Neural cell (in vitro differentiated cells): ENCODE results near the gene ETV6. TPM values are rescaled to one million over a fixed set of nuclear protein-coding genes. Genes with fewer than 3 reads are reported as not detected.

Experiments
- H2AFZ ChIP-seq: fragments of 200-600, 300-800 bp; sonication (generic), shearing (Covaris generic); 2 replicates; pipeline ENCODE4 v1.6.0; 2014; ENCODE audit warnings: low read depth, mild to moderate bottlenecking, antibody characterized with exemption, low read length, moderate library complexity
- H3F3A ChIP-seq: fragments of 200-600 bp; shearing (Covaris generic); 2 replicates; pipeline ENCODE4 v1.6.1; 2016; ENCODE audit warnings: mild to moderate bottlenecking, moderate library complexity, mixed read lengths, antibody characterized with exemption, low read length; ENCODE audit not compliant: insufficient read depth, poor library complexity, severe bottlenecking
- H3K27ac ChIP-seq: fragments of 200-600, 300-800 bp; sonication (generic), shearing (Covaris generic); 2 replicates; pipeline ENCODE4 v1.5.1; 2014; ENCODE audit warnings: mild to moderate bottlenecking, low read length, moderate library complexity
- H3K27me3 ChIP-seq: fragments of 300-800, 200-600 bp; sonication (generic), shearing (Covaris generic); 2 replicates; pipeline ENCODE4 v1.6.0; 2014; ENCODE audit warnings: mild to moderate bottlenecking, low read depth, low read length, moderate library complexity; ENCODE audit not compliant: insufficient read depth
- H3K36me3 ChIP-seq: fragments of 300-800, 200-600 bp; sonication (generic), shearing (Covaris generic); 2 replicates; pipeline ENCODE4 v1.5.1; 2014; ENCODE audit warnings: mild to moderate bottlenecking, antibody characterized with exemption, low read length, moderate library complexity; ENCODE audit not compliant: insufficient read depth
- H3K4me2 ChIP-seq: fragments of 300-800, 200-600 bp; sonication (generic), shearing (Covaris generic); 2 replicates; pipeline ENCODE4 v1.6.0; 2014; ENCODE audit warnings: mild to moderate bottlenecking, low read length
- H3K4me3 ChIP-seq: fragments of 300-800, 200-600 bp; sonication (generic), shearing (Covaris generic); 2 replicates; pipeline ENCODE4 v1.5.1; 2014; ENCODE audit warnings: mild to moderate bottlenecking, low read length, moderate library complexity
- H3K79me2 ChIP-seq: fragments of 200-600 bp; shearing (Covaris generic); replicated peaks from 2 replicates; pipeline ENCODE4 v1.6.0; 2014; ENCODE audit warnings: mild to moderate bottlenecking, low read length, moderate library complexity; ENCODE audit not compliant: insufficient read depth
- H3K9ac ChIP-seq: fragments of 300-800, 200-600 bp; sonication (generic), shearing (Covaris generic); 2 replicates; pipeline ENCODE4 v1.6.1; 2016; ENCODE audit warnings: mild to moderate bottlenecking, low read length, mixed read lengths
- H3K9me2 ChIP-seq: fragments of 200-600 bp; shearing (Covaris generic); 2 replicates; pipeline ENCODE4 v1.6.1; 2016; ENCODE audit warnings: mild to moderate bottlenecking, low read length, mixed read lengths; ENCODE audit not compliant: insufficient read depth
- H3K9me3 ChIP-seq: fragments of 200-600, 300-800 bp; sonication (generic), shearing (Covaris generic); 2 replicates; pipeline ENCODE4 v1.6.1; 2016; ENCODE audit warnings: mild to moderate bottlenecking, mixed run types, low read length, moderate library complexity, mixed read lengths
- H4K20me1 ChIP-seq: fragments of 200-600 bp; shearing (Covaris generic); 2 replicates; pipeline ENCODE4 v1.6.1; 2016; ENCODE audit warnings: mild to moderate bottlenecking, mixed run types; ENCODE audit not compliant: insufficient read depth
- CTCF ChIP-seq: fragments of 450-650 bp; IDR thresholded peaks from 2 replicates; pipeline ENCODE4 v1.5.1; 2014; ENCODE audit warnings: antibody characterized with exemption, mild to moderate bottlenecking, moderate library complexity; ENCODE audit not compliant: poor library complexity, severe bottlenecking
- EP300 ChIP-seq: fragments of 450-650 bp; conservative IDR thresholded peaks from 2 replicates; pipeline ENCODE4 v1.6.1; 2014; ENCODE audit warnings: antibody characterized with exemption, mild to moderate bottlenecking, moderate library complexity; ENCODE audit not compliant: poor library complexity, severe bottlenecking
- EZH2 ChIP-seq: fragments of 200-600, 300-800 bp; shearing (Covaris generic), sonication (generic); IDR thresholded peaks from 2 replicates; pipeline ENCODE4 v1.6.1; 2014; ENCODE audit warnings: antibody characterized with exemption, low read length, borderline replicate concordance, mild to moderate bottlenecking; ENCODE audit not compliant: insufficient read depth, poor library complexity, severe bottlenecking
- MXI1 ChIP-seq: fragments of 450-650 bp; conservative IDR thresholded peaks from 2 replicates; pipeline ENCODE4 v1.6.1; 2014; ENCODE audit warnings: antibody characterized with exemption, mild to moderate bottlenecking; ENCODE audit not compliant: poor library complexity, severe bottlenecking
- POLR2AphosphoS5 ChIP-seq: IDR thresholded peaks from 2 replicates; pipeline ENCODE4 v1.6.1; 2012
- RAD21 ChIP-seq: fragments of 450-650 bp; conservative IDR thresholded peaks from 2 replicates; pipeline ENCODE4 v1.6.1; 2014; ENCODE audit warnings: antibody characterized with exemption, mild to moderate bottlenecking, moderate library complexity
- SMC3 ChIP-seq: fragments of 450-650 bp; conservative IDR thresholded peaks from 2 replicates; pipeline ENCODE4 v1.6.1; 2014; ENCODE audit warnings: antibody characterized with exemption, mild to moderate bottlenecking, moderate library complexity; ENCODE audit not compliant: poor library complexity
- TAF1 ChIP-seq: IDR thresholded peaks from 2 replicates; pipeline ENCODE4 v1.6.1; 2012; ENCODE audit warnings: low read depth
- polyA plus RNA-seq: library from polyadenylated mRNA; depleted of rRNA; stranded (reverse); fragments of >200 nt; gene quantifications from 2 replicates; pipeline ENCODE4 v1.2.3, GENCODE V29; 2014
- TF ChIP-seq, protein P1 (sequence below): IDR thresholded peaks from 2 replicates; pipeline ENCODE4 v1.6.1; 2012; ENCODE audit warnings: borderline replicate concordance

ETV6 gene
- polyA plus RNA-seq, 1 donor from 2014 or later = 1.6 TPM

- no peak overlapping the region for H3K4me3 ChIP-seq
- H4K20me1 ChIP-seq = no peaks in the 10 kb centered on the region
- TF ChIP-seq TAF1 (no peak), EZH2 (no peak), POLR2AphosphoS5 (no peak), EP300 (no peak), RAD21 (no peak), CTCF (no peak), SMC3 (no peak), MXI1 (no peak)
- TF ChIP-seq, protein P1, sequence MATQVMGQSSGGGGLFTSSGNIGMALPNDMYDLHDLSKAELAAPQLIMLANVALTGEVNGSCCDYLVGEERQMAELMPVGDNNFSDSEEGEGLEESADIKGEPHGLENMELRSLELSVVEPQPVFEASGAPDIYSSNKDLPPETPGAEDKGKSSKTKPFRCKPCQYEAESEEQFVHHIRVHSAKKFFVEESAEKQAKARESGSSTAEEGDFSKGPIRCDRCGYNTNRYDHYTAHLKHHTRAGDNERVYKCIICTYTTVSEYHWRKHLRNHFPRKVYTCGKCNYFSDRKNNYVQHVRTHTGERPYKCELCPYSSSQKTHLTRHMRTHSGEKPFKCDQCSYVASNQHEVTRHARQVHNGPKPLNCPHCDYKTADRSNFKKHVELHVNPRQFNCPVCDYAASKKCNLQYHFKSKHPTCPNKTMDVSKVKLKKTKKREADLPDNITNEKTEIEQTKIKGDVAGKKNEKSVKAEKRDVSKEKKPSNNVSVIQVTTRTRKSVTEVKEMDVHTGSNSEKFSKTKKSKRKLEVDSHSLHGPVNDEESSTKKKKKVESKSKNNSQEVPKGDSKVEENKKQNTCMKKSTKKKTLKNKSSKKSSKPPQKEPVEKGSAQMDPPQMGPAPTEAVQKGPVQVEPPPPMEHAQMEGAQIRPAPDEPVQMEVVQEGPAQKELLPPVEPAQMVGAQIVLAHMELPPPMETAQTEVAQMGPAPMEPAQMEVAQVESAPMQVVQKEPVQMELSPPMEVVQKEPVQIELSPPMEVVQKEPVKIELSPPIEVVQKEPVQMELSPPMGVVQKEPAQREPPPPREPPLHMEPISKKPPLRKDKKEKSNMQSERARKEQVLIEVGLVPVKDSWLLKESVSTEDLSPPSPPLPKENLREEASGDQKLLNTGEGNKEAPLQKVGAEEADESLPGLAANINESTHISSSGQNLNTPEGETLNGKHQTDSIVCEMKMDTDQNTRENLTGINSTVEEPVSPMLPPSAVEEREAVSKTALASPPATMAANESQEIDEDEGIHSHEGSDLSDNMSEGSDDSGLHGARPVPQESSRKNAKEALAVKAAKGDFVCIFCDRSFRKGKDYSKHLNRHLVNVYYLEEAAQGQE = no peak
- H3K4me2 ChIP-seq = no peak overlapping the region
- H3K27me3 ChIP-seq = no peaks in the 10 kb centered on the region
- H2AFZ ChIP-seq = no peak overlapping the region
- no peak overlapping the region for H3K9ac ChIP-seq
- H3K79me2 ChIP-seq = no peaks in the 10 kb centered on the region
- H3K9me3 ChIP-seq = no peaks in the 10 kb centered on the region
- H3K36me3 ChIP-seq = no peaks in the 10 kb centered on the region
- H3K27ac ChIP-seq = no peak overlapping the region
- H3K9me2 ChIP-seq = no peaks in the 10 kb centered on the region
- no peaks in the 10 kb centered on the region for H3F3A ChIP-seq
Observed at GRCh38 chr12:11662369-11662768, 12.9 kb downstream of the ETV6 start.

DNA sequence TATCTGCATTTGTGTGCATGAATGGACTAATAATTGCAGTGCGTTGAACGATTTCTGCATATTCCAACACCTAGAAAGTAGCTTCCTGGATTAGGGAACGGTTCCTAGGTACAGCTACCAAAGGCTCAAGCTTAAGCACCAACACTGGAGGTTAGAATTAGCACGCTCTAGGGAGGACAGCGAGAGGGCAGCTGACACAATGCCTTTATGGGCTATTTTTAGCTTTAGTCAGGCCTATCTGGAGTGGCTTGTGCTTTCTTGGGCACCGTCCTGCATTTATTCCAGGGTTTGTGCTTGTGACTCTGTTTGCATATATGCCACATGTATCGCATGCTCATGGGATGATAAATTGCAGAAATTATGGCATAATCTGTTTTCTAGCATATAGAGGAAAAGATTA, 13.7 kb downstream of the ETV6 start:
- Histone ChIP-seq H3K36me3 (no peaks in the 10 kb centered on the region), H2AFZ (no peak overlapping the region), H3K79me2 (no peaks in the 10 kb centered on the region), H3K27me3 (no peaks in the 10 kb centered on the region), H3K9ac (no peak overlapping the region), H4K20me1 (no peaks in the 10 kb centered on the region), H3K27ac (no peak overlapping the region), H3K4me2 (no peak overlapping the region), H3K4me3 (no peak overlapping the region), H3F3A (no peaks in the 10 kb centered on the region), H3K9me3 (no peaks in the 10 kb centered on the region), H3K9me2 (no peaks in the 10 kb centered on the region)
- no peak for TF ChIP-seq TAF1
- no peak for TF ChIP-seq RAD21
- no peak for TF ChIP-seq CTCF
- no peak for TF ChIP-seq EZH2
- TF ChIP-seq, protein P1 = no peak
- no peak for TF ChIP-seq MXI1
- no peak for TF ChIP-seq SMC3
